SKM-1 treated with dmso at 0.1 percent for 144 hours (cell line): Measurements from ENCODE around the gene RHOT2.

Source experiments
- DNase-seq: peaks from one replicate; lab custom pipeline; 2025; ENCODE audit not compliant: unreplicated experiment; lab: John Stamatoyannopoulos, UW

Gene RHOT2

DNA sequence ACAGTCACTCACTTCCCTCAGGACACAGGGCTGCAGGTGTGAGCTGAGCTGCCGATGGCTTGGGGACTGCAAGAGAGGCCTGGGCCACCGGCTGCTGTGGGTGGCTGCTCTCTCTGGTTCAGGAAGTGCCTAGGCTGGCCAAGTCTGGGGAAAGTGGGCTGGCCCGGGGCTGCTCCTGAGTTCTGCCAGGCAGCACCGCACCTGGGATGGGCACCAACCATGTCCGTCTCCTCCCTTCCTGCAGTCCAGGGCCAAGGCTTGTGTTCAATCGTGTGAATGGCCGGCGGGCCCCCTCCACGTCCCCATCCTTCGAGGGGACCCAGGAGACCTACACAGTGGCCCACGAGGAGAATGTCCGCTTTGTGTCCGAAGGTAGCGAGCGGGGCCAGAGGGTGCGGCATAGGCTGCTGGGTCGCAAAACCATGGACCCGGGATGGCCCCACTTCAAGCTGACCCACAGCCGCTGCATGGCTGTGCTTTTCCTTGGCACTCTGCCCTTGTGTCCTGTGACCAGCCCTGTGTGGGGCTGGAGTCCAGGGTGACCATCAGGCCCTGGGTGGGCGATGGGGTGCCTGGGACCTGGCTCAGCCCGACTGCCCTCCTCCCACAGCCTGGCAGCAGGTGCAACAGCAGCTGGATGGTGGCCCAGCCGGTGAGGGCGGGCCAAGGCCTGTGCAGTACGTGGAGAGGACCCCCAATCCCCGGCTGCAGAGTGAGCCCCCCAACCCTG lies 20.6 kb upstream of the RHOT2 start:
- no peak for DNase-seq

DNA sequence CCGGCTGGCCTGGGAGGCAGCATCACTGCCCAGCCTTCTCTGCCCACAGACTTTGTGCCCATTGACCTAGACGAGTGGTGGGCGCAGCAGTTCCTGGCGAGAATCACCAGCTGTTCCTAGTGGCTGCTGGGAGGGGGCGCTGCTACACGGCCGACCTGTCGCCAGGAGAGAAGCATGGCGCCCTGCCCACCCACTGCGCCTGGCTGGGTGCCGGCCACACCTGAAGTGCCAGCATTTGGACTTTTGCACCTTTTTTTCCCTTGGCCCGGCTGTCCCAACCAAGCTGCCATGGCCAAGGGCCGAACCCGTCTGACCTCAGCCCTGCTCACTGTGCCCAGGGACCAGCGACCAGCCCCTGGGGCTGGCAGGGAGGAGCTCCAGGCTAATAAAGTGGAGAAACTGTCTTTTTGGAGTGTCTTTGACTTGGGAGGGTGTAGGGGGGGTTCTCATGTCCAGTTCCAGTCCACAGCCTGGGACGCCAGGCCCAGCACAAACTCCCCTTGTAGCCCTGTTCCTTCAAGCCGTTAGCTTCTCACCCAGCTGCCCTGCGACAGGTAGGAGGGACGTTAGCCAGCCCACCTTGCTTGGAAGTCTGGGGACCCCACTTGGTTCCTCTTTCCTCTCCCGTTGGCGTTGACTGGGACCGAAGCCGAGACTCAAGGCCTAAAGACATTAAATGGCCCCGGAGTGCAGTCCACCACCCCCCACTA lies 19.7 kb upstream of the RHOT2 start:
- DNase-seq: no peak

DNA sequence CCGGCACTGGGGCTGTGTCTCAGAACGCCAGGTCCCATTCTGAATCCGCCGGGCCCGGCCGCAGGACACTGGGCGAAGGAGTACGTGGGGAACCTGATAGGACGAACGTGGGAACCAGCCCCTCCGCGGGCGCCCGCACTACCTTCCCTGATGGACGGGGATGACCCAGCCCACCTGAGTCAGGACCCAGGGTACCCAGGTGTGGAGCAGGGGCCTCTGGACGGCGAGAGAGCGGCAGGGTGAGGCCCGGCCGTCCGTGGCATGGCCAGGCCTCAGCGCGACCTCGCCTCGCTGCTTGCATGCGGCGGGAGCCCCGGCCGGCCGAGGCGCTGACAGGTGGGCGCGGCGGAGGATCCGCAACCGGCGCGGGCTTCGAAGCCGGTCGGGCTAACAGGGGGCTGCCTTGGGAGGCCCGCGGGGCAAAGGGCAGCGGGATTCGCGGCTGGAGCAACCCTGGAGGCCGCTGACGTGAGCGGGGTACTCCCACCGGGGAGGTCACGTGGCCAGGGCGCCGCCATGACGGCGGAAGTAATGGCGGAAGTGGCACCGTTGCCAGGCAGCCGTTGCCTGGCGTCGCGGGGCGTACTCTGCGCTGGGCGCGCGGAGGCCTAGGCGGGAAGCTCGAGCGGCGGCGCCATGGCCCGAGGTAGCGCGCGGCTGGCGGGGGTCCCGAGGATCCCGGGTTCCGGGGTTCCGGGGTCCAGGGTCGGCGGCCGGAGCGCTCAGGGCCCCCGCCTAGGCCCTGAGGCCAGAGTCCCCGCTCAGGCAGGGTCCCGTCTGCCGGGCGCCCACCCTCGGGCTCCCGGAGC lies 18.9 kb upstream of the RHOT2 start, which contains the start of gene WDR90:
Gene WDR90, plus strand, starts transcription at position 585 of the 809 bp plus-strand sequence. Its CDS starts 52 bp downstream, at position 637.
- peak; percentile 86 for DNase-seq

DNA sequence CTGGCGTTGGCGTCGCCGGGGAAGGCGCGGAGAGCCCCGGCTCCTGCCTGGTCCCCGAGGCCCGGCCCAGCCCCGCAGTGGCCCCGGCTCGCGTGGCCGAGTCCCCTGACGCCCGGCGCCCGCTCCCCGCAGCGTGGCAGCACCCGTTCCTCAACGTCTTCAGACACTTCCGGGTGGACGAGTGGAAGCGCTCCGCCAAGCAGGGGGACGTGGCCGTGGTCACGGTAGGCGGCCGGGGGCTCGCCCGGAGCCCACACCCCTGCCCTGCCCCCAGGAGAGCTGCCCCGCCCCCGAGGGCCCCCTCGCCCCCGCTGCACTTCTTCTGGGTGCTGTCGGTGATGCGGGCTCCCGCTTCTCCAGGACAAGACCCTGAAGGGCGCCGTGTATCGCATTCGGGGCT lies 18.3 kb upstream of the RHOT2 start:
- no peak for DNase-seq

DNA sequence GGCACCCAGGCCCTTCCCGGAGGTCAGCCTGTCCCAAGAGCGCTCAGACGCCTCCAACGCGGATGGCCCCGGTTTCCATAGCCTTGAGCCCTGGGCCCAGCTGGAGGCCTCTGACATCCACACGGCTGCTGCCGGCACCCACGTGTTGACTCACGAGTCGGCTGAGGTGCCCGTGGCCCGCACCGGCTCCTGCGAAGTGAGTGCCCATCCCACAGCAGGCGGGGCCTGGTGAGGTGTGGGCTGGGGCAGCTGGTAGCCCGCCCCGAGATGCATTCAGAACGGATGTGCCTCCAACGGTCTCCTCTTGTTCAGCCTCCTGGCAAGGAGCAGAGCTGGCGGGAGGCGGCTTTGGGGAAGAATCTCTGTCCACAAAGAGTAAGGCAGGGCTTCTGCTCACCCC lies 16.1 kb upstream of the RHOT2 start:
- DNase-seq: no peak

DNA sequence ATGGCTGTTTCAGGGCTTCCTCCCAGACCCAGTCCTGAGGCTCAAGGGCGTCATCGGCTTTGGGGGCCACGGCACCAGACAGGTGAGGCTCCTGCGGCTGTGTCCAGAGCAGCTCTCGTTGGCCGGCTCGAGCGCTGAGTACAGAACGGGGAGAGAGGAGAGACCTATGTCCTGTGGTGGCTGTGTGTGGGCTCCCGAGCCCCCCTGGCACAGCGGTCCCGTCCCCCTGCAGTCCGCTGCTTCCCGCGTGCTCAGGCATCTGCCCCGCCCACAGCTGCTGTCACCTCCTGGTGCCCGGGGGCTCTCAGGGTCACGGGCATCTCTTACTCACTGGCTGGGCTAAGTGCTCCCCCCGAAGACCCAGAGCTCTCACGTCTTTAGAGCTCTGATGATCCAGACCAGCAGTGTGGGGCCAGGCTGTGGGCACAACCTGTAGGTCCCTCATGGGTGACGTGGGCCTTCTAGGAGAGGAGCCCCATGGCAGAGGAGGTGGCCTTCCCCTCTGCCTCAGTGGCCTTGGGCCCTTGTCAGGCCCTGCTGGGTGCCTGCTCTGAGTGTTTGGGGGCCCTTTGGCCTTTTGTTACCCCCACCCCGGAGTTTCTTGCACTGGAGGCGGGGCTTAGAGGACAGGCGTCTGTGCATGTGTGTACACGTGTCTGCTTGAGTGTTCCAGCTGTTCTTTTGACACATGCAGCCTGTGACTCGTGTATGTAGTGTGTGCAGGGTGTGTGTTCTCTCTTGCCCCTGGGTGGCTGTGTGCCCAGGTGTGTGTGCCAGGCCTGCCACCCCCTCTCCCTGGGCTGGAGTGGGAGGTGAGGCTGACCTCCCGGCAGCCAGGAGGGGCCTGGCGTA lies 15.3 kb upstream of the RHOT2 start:
- DNase-seq: no peak

DNA sequence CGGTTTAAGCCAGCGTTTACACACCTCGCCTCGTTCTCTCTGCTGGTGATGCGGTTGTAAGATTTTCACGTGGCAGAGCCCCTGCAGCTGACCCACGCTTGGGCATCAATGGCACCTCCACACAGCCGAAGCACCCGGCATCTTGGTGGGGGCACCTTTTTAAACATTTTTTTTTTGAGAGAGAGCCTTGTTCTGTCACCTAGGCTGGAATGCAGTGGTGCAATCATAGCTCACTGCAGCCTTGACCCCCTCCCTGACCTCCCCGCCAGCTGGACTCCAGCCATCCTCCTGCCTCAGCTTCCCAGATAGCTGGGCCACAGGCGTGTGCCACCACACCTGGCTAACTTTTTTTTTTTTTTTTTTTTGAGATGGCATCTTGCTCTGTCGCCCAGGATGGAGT lies 13.9 kb upstream of the RHOT2 start:
- no peak for DNase-seq

DNA sequence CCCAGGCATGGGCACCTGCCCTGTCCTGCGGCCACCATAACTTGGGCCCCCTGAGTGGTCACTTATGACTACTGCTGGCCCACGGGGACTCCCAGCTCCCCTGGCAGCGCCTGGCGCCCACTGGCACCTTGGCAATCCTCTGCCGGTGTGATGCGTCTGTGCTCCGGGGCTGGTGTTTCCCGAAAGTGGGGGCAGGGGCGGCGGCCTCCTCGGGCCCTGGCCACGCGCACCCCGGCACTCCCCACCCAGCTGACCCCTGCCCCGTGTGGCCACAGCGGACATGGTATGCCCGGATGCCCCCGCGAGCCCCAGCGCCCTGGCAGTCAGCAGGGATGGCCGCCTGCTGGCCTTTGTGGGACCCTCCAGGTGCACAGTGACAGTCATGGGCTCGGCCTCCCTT lies 10.4 kb upstream of the RHOT2 start:
- DNase-seq: no peak

DNA sequence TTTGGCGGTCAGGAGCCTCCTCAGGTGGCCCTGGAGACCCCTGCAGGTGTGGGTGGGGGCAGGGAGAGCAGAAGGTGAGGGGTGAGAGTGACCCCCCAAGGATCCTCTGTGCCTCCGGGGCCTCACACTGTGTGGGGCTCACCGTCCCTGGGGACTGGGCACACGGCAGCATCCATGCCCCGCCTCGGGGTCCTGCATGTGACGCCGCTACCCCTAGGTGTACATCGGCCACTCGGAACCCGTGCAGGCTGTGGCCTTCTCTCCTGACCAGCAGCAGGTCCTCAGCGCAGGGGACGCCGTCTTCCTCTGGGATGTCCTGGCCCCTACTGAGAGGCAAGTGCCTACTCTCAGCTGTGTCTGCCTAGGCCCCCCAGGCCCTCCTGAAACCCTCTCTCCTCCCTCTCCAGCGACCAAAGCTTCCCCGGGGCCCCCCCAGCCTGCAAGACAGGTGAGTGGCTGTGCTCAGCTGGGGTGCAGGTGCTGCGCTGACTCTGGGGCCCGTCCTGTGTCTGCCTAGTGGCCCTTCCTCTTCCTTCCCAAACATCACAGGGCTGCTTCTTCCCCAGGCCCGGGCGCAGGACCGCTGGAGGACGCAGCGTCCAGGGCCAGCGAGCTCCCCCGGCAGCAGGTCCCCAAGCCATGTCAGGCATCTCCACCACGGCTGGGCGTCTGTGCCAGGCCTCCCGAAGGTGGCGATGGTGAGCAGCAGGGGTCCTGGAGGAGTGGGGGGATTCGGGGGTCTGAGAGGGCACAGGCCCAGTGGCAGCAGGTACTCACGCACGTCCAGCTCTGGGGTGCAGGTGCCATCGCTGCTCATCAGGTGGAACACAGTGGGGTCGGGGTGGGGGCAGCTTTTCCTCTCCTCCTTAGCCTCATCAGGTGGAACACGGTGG lies 9.0 kb upstream of the RHOT2 start:
- DNase-seq: no peak

DNA sequence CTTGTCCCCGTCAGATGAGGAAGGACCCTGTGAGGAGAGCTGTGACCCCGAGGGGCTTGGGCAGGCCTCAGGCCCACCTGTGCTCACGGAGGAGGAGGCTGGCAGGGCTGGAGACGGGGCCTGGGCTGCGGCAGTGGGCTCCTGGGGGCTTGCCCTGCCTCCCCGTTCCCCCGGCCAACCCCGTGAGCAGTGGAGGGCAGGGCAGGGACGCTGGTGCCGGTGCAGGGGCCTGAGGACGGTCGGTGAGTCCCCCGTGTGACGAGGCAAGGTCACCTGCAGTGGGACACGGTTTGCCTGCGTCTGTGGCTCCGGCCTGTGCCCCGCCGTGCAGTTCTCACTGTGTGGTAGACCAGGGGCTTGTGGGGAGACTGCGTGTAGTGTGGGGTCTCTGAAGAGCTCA lies 8.3 kb upstream of the RHOT2 start:
- no peak for DNase-seq

DNA sequence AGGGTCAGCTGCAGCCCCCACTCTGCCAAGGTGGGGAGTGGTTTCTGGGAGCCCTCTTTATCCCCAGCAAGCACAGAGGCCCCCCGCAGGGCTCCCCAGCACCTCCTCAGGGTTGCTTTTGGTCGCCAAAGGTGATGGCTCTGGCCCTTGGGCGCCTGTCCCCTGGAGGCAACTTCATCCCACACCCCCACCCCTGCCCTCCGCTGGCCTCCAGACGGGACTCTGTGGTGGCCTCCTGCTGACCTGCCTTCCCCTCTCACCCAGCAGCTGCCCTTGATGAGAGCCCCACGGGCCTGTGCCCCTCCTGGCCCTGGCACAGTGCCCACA lies 7.8 kb upstream of the RHOT2 start:
- DNase-seq: no peak

DNA sequence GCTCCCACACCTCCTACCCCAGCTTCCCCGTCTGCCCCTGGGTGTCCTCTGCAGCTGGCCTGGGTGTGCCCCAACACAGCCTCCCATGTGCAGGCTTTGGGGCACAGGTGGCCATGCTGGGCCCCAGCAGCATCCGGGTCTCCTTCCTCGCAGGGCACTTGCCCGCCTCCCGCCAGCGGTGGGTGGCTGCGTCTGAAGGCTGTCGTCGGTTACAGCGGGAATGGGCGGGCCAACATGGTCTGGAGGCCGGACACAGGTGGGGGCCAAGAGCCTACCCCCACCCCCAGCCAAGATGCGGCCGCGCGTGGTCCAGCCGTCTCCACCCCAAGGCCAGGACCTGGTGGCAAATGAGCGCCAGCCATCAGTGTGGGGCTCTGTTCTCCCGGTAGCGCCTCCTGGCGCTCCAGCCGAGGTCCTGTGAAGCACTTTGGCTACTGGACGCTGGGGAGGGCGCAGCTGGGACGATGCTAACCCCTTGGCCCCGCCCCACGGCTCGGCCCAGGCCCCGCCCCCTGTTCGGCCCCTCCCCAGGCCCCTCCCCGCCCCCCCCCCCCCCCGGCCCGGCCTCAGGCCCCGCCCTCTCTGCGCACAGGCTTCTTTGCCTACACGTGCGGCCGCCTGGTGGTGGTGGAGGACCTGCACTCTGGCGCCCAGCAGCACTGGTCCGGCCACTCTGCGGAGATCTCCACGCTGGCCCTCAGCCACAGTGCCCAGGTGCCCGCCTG lies 7.3 kb upstream of the RHOT2 start:
- peak; percentile 95 for DNase-seq

DNA sequence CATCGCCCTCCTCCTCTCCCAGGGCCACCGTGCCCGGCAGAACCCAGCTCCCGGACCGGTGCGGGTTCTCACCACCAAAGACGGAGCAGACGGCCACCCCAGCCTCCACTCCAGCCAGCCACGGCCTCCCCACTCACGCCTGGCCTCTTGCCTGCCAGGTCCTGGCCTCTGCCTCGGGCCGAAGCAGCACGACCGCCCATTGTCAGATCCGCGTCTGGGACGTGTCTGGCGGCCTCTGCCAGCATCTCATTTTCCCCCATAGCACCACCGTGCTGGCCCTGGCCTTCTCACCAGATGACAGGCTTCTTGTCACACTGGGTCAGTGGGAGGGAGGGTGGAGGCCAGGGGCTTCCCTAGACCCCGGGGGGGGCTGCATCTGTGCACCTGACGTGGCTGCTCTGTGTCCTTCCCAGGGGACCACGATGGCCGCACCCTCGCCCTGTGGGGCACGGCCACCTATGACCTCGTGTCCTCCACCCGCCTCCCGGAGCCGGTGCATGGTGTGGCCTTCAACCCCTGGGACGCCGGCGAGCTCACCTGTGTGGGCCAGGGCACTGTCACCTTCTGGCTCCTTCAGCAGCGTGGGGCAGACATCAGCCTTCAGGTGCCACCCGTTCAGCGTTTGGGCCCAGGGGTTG lies 6.6 kb upstream of the RHOT2 start:
- no peak for DNase-seq

DNA sequence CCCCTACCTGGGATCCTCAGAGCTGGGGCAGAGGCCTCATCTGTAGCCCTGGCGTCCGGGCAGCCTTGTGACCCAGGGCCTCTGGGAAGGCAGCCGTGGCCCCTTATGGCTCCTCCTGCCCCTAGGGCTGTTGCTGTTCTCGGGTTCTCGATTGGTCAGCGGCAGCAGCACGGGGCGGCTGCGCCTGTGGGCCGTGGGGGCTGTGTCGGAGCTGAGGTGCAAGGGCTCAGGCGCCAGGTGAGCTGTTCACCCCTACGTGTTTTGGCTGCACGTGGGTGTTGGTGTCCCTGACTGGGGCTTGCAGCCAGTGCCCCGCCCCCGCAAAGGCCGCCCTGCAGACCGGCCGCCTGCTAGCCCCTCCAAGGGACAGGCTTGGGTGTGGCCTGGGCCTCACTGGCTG lies 5.8 kb upstream of the RHOT2 start:
- no peak for DNase-seq

DNA sequence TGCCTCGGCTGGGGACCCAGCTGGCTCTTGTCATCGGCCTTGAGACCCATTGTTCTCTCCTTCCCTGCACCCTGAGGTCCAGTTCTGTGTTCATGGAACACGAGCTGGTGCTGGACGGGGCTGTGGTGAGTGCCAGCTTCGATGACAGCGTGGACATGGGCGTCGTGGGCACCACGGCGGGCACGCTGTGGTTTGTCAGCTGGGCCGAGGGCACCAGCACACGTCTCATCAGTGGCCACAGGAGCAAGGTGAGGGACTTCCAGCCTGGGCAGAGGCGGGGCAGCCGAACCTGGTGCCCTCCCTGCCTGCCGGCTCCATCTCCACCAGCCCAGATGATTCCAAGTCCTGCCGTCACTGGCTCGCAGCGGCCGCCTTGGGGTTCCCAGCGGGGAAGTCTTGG lies 5.3 kb upstream of the RHOT2 start:
- DNase-seq: no peak

DNA sequence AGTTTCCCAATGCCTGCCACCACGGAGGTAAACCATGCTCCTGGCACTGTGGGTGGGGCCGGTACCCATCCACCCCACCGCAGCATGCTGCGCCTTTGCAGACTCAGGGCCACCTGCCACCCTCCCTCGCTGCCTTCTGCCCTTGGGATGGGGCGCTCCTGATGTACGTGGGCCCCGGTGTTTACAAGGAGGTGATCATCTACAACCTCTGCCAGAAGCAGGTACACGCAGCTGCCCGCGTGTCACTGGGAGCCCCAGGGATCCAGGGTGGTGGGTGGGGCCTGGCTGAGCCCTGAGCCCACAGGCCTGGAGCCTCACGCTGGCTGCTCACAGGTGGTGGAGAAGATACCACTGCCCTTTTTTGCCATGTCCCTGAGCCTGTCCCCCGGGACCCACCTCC lies 1.4 kb upstream of the RHOT2 start:
- no peak for DNase-seq

DNA sequence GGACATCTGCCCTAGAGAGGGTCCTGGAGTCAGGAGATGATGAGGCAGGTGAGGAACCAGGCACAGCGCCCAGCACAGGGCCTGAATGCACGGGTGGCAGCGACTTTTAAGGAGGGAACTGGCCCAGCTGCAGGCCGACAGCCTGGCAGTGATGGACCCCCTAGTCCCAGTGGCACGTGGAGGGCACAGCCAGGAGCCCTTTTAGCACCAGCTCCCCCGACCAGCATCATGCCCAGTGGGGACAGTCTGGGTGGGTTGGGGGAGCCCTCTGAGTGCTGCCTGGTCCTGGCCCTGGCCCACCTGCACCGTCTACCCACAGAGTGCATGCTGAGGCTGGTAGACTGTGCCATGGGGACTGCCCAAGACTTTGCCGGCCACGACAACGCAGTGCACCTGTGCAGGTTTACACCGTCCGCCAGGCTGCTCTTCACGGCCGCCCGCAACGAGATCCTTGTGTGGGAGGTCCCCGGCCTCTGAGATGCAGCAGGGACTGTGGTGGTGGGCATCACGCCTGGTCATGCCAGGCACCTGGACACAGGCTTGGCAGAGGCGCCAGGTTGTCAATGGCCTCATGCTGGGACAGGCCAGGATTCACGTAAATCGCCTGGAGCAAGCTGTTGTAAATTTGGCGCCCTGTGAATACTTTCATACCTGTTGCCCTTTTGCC lies 686 bp upstream of the RHOT2 start:
- no peak for DNase-seq

DNA sequence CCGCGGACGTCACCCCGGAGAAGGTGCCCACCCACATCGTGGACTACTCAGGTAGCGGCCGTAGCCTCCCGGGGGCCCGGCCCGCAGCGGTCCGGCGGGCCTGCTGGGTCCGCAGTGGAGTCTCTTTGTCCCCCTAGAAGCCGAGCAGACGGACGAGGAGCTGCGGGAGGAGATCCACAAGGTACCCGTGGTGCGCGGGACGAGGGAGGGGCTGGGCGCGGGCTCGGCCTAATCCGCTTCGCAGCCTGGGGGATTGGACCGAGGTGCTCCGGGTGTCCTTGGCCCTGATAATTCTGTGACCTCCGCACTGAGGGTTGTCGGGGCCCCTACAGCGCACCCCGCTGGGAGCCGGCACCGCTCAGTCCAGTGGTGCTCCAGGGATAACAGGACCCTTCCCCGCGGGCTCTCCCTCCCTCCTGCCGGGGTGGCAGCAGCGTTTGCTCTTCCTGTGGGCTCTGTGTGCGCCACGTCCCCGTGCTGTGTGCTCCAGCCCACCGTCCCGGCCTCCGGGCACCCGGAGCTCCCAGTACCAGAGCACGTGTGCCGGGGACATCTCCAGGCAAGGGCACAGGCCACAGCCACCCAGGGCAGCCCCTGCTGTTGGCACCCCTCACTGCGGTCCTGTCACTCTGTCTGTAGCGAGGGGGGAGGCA lies 713 bp downstream of the RHOT2 start:
- DNase-seq: no peak
